HG03139 (cell line): ENCODE results near the gene PRPF31.
"Not testable (repeated sequence)": the region's sequence is repeated elsewhere in the genome, so short reads cannot be mapped to it uniquely, and the experiment has no call there.

ENCODE experiments used
- ATAC-seq: cut with Tn5 transposase; IDR thresholded peaks from one replicate; pipeline ENCODE4 v1.9.1; 2021; ENCODE audit not compliant: unreplicated experiment

The PRPF31 gene

DNA sequence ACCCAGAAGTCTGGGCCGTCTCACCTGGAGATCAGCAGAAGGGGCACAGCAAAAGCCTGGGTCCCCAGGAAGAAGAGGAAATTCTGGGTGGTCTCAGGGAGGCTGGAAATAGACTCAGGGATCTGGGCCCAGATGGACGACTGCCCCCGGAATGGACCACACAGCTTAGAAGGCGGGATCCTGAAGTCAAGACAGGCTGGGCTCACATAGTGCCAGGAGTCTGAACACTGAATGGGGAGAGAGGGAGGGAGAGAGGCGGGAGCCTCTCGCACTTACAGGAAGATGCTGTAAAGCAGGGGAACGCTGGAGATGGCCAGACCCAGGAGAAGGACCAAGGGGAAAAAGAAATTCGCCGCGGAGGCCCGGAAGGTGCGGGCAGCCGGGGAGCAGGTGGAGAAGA lies 45.3 kb downstream of the PRPF31 start:
- ATAC-seq, result no peak

DNA sequence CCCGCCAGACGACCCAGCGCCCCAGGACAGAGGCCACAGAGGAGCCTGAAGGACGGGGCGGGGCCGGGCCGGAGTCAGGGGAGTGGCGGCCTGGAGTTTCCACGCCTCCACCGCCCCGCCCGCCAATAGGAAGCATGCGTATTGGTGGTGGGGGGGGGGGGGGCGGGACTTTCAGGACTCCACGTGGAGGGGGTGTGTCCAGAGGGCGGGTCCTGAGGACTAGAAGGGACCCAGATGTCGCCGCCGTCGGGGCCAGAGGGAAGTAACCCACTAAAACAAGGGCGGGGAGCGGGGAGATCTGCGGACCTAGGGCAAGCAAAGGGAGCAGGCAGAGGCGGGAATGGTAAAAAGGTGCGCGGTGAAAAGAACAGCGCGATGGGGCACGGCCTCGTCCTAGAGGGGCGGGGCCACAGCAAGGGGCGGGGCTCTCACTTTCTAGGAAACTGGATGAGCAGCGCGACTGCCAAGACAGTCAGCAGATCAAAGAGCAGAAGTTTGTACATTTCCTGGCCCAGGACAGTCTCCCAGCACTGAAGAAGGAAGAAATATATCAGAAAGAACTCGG lies 46.8 kb downstream of the PRPF31 start:
- no peak for ATAC-seq

DNA sequence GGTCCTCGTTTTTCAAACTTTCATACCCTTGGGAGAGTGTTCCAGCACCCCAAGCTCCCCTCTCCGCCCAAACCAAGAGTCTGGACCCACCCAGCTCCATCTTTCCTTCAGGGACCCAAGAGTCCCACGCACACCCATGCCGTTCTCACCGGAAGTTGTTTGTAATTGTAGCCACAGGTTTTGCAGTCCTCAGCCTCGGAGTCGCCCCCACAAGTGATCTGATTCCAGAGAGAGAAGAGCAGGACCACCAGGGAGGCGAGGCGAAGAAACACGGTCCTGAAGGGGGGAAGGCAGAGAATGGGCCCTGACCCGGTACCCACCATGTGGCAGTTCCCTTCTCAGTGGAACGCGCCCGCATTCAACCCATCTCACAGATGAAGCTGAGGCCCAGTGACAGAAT lies 47.3 kb downstream of the PRPF31 start:
- no peak for ATAC-seq

DNA sequence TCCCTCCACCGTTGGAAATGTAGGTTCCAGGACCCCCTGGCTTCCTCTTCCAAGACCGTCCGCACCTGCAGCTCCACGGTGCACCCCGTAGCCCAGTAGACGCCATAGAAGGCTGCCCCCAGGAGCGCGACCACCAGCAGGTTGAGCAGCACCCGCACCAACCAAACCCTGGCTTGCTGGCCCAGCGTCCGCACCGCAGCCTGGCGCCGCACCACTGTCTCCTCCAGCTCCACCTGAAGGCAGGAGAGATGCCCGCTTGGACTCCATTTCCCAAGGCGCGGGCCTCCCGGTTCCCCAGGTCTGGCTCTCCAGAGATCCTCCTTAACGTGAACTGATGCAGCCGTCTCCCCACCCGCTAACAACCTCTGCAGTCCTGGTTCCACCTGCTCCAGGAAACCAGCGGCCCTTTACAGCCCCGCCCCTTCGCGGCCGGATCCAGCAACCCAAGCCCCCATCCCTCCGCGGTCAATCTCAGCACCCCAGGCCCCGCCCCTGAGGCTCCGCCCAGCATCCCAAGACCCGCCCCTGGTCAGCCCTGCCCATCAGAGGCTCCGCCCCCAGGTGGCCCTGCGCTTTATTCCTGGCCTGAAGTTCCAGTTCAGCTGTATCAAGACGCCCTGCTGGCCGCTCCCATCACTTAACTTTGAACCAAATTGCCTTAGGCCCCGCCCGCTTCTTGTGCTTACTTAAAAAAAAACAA lies 49.0 kb downstream of the PRPF31 start:
- ATAC-seq, result no peak

DNA sequence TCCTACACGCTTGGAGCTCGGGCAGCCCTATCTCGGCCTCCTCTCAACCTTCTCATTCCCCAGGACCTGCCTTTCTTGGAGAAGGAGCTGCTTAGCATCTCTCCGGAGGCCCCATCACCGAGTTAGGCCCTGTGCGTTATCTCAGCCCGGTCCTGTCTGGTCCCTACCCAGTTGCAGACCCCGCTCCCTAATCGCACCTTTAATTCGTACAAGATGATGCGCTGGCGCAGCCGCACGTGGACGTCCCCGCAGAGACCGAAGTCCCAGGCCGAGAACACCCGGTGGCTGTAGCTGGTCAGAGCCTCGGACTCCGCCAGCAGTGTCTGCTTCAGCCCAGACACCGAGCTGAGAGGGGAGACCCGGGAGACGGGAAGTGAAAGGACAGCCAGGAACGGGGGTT lies 49.7 kb downstream of the PRPF31 start:
- no peak for ATAC-seq

DNA sequence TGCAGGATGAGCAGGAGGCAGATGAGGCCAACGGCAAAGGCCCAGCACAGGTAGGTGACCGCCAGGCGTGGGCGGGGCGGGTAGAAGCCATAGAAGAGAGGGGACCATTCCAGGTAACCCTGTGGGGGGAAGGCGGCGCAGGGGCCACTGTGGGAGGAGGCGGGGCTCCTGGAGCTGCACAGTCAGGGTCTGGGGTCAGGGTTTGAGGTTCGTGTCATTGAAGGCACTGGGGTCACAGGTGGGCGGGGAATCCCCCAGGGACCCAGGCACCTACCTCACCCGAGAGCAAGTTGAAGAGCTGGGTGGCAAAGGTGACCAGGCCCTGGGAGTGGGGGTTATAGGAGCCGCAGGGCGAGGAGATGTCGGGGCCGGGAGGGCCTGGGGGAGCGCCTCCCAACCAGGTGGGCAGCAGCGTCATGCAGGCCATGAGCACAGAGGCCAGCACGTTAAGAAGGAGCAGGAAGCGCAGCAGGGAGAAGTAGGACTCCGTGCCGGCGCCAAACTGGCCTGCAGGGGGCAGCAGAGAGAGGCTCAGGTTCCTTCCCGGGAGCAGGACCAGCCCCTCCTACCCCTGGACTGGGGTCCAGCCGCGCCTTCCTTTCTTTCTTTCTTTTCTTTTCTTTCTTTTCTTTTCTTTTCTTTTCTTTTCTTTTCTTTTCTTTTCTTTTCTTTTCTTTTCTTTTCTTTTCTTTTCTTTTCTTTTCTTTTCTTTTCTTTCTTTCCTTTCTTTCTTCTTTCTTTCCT lies 52.8 kb downstream of the PRPF31 start:
- peak; percentile 49 for ATAC-seq

DNA sequence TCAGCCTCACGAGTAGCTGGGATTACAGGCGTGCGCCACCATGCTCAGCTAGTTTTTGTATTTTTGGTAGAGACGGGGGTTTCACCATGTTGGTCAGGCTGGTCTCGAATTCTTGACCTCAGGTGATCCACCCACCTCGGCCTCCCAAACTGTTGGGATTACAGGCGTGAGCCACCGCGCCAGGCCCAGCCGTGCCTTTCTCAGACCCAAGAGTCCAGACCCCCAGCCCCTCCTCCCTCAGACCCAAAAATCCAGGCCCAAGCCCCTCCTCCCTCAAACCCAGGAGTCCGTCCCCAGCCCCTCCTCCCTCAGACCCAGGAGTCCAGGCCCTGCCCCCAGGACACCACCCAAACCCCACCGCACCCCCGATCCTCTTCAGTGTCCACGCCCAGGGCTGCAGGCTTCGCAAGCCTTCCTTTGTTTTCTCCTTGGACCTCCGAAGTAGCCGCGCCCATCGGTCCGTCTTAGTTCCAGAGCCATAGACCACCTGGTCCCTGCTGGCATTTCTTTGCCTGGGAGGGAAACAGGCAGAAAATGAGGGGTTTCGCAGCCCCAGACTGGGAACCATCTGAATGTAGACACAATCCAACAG lies 53.7 kb downstream of the PRPF31 start:
- ATAC-seq, result no peak

DNA sequence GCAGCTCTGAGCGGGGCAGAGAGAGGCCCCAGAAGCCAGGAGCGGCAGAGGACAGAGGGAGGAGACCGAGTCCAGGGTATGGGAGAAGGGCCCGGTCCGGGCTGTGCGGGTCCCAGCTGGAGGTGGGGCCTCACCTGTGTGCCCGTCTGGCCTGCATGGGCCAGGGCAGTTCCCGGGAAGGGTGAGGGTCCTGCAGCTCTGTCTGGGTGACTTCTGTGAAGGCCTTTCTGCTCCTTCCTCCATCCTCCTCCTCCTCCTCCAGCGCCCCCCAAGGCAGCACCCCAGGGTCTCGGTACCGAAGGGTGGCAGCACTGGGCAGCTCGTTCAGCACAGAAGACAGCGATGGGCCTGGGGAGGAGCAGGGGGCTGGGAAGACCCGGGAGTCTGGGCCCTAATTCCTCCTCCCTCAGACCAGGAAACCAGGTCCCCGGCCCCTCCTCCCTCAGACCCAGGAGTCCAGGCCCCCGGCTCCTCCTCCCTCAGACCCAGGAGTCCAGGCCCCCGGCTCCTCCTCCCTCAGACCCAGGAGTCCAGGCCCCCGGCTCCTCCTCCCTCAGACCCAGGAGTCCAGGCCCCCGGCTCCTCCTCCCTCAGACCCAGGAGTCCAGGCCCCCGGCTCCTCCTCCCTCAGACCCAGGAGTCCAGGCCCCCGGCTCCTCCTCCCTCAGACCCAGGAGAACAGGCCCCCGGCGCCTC lies 56.3 kb downstream of the PRPF31 start:
- ATAC-seq, result not testable (repeated sequence)

DNA sequence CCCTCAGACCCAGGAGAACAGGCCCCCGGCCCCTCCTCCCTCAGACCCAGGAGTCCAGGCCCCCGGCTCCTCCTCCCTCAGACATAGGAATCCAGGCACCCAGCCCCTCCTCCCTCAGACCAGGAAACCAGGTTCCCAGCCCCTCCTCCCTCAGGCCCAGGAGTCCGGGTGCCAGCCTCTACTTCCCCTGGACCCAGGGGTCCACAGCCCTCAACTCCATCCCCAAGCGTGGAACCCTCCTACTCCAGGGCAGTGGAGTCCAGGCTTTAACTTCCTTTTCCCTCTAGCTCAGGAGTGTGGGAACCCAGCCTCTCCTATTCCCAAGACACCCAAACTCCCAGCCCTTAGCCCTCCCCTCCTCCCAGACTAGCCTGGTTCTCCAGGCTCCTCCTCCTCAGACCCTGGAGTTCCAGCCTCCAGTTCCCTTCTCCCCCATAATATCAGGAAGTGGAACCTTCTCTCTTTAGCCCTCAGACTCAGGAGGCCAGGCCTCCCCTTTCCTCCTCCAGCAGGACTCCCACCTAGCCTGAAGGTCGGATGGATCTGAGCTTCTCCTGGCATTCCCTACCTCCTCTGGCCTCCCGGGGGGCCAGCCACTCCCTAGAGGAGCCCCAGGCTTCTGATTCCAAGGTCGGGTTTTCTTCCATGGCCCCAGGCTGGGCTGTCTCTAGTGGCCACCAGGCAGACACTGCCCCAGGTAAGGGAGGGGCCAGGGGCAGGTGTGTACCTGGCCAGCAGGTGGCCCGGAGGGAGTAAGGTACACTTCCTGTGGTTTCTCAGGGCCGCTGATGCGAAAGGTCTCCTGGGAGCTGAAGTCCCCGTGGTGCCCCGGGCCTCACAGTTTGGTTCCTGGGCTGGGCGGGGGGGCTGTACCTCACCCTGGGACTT lies 57.2 kb downstream of the PRPF31 start, which contains the start of gene TMC4:
TSS of gene TMC4 (minus strand) at position 690 of the 888 bp plus-strand sequence. CDS start at position 647, 43 bp downstream.
- ATAC-seq, result no peak

DNA sequence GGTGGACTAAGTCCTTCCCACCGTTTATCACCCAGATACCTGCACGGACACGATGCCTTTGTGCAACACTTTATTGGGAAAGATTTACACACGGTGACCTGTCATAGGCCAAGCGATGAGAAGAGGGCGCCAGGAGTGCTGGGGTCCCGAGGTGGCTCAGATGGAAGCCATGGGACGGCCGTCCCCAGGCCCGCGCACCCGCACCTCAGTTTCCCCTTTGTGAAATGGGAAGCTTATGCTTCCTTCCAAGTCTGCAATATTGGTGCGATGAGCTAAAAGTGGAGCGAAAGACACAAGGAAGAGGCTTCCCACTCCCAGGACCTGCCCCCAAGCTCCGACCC lies 57.8 kb downstream of the PRPF31 start:
- ATAC-seq, result no peak

DNA sequence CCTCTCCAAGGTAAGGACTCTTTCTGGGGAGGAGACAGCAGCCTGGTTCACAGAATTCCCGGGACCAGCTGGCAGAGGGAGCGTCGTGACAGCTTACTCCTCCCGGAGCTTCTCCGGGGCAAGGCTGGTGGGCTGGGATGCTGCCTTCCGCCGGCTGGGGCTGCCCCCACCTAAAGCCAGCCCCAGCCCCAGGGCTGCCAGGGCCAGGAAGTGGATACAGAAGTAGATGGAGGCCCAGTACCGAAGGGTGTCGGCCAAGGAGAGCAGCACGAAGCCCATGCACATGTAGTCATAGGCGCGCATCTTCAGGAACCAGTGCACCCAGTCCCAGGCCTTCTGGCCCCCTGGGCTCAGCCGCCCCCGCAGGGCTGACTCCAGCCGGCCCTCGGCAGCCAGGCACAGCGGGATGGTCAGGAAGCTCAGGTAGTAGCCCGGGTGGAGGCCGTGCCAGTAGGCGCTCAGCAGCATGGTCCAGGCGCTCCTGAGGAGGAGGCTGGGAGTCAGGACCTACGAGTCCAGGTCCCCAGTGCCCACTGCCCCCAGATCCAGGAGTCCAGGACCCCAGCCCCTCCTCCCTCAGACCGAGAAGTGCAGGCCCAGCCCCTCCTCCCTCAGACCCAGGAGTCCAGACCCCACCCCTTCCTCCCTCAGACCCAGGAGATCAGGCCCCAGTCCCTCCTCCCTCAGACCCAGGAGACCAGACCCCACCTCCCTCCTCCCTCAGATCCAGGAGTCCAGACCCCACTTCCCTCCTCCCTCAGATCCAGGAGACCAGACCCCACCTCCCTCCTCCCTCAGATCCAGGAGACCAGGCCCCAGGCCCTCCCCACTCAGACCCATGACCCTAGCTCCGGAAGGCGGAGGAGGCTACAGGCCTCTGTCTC lies 58.6 kb downstream of the PRPF31 start:
- ATAC-seq, result no peak

DNA sequence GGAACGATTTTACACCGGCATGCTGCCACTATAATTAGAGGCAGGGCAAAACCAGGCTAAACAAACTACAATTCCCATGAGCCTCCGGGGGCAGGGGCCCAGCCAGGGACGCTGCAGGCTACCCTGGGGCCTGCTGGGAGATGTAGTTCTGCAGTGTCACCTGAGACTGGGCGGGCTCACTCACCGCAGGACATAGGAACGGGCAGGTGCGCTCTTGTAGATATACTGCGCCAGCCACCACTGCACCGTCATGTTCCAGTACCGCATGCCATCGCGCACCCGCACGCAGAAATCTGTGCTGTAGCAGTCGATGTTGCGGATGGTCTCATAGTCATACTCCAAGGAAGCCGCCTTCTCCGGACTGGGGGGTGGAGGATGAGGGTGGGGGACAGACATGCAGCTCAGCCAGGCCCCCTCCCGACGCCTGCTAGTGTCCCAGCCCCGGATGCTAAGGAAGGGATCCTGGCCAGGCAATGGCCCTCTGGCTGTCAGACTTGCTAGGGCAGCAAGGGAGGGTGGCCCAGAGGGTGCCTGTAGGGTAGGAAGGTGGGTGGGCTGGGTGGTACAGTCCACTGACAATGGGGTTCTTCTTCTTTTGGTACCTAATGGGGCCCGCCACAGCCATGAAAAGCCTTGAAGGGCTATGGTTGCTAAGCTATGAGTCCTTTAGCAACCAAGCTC lies 63.2 kb downstream of the PRPF31 start:
- no peak for ATAC-seq

DNA sequence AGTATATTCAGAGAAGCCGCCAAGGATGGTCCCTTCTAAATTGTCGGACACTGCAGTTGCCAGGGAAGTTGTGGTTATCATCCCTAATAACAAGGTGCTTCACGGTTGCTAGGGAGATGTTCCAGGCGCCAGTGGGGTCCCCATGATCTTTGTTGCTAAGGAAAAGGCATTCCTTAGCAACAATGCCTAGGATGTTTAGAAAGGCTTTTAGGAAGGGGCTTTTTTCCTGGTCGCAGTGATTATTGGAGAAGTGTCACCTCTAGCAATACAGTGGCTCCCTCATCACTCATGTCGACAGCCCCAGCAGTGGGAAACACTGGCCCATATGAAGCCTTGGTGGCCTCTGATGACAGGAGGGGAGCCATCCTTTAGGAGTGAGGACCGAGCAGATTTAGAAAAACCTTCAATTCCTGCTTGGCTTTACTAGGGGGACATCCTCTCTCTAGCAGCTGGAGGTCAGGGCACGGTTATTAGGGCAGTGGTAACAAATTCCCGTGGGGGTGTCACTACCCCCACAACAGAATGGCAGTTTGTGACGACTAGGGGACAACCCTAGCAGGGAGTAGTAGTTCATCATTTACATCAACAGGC lies 63.8 kb downstream of the PRPF31 start:
- ATAC-seq, result no peak

DNA sequence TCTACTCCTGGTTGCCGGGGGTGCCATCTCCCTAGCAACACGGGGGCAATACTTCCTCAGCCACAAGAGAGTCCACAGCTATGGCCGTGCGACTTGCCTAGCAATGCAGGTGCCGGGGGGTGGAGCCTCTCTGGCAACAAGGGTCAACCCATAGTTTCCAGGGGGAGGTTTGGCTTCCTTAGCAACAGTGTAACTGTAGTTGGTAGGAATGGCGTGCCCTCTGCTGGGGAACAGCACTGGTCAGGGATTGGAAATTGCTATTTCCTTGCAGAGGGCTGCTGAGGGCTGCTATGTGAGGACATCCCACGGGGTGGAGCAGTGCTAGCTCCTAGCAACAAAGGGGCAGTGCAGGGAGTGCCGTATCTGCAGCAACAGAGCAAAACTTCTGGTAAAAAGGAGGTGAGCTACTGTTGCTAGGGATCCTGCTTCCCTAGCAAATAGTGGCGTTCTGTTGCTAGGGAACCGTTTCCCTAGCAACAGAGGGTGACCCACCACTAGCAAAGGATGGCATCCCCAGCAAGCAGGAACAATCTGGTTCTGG lies 64.4 kb downstream of the PRPF31 start:
- no peak for ATAC-seq

DNA sequence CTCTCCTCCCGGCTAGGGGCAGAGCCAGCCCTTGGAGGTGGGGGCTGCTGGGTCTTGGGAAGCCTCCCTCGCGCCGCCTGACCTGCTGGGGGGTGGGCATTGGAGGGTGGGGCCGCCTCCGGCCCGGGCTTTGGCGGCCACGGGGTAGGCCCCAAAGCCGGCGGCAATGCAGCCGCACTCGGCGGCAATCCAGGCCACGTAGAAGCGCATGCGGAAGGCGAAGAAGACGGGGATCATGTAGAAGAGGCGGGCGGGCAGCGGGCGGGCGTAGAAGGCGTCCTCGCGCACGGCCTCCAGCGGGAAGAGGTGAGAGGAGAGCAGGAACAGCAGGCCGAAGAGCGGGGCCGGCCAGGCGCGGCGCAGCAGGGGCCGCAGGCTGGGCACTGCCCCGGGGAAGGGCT lies 65.1 kb downstream of the PRPF31 start:
- ATAC-seq, result no peak
